Left ventricle myocardium inferior (tissue), 1 donor: ENCODE data around the gene RPS6KA2. TPM values are rescaled to one million over a fixed set of nuclear protein-coding genes. Genes with fewer than 3 reads are reported as not detected.

Experiments
- DNase-seq: peaks from one replicate; pipeline ENCODE4 v3.0.0-alpha.2; 2020
- H3K27ac ChIP-seq: fragments of 200-600 bp; replicated peaks from 2 replicates; pipeline ENCODE4 v1.8.0; 2021
- H3K27me3 ChIP-seq: fragments of 200-600 bp; 2 replicates; pipeline ENCODE4 v1.8.0; 2021; ENCODE audit warnings: low read depth
- H3K36me3 ChIP-seq: fragments of 200-600 bp; 2 replicates; pipeline ENCODE4 v1.8.0; 2021
- H3K4me1 ChIP-seq: fragments of 200-600 bp; 2 replicates; pipeline ENCODE4 v1.8.0; 2021
- H3K4me3 ChIP-seq: fragments of 200-600 bp; 2 replicates; pipeline ENCODE4 v1.8.0; 2021; ENCODE audit warnings: mild to moderate bottlenecking, moderate library complexity
- H3K9me3 ChIP-seq: fragments of 200-600 bp; replicated peaks from 2 replicates; pipeline ENCODE4 v1.8.0; 2021
- intact Hi-C: fragments of 100-400 bp; cut with micrococcal nuclease; formaldehyde crosslinking; loops from one replicate; pipeline ENCODE4 v1.11.0; 2022
- total RNA-seq: library from RNA; stranded (reverse); fragmentation: NEBNext Ultra II Directional; extraction: Animal tissue kit (Norgen Biotek cat#: 25700); gene quantifications from one replicate; pipeline ENCODE4 v1.2.1, GENCODE V29; 2021
- TF ChIP-seq, protein P1 (sequence below): fragments of 200-600 bp; IDR thresholded peaks from 2 replicates; pipeline ENCODE4 v1.8.0; 2021; ENCODE audit warnings: antibody characterized with exemption, mild to moderate bottlenecking, borderline replicate concordance
- donor health status: DM: no; HTN: yes; CAD: no; lungs with severe emphysema.

The RPS6KA2 gene
- total RNA-seq, 1 donor from 2014 or later, result 77.2 TPM

DNA sequence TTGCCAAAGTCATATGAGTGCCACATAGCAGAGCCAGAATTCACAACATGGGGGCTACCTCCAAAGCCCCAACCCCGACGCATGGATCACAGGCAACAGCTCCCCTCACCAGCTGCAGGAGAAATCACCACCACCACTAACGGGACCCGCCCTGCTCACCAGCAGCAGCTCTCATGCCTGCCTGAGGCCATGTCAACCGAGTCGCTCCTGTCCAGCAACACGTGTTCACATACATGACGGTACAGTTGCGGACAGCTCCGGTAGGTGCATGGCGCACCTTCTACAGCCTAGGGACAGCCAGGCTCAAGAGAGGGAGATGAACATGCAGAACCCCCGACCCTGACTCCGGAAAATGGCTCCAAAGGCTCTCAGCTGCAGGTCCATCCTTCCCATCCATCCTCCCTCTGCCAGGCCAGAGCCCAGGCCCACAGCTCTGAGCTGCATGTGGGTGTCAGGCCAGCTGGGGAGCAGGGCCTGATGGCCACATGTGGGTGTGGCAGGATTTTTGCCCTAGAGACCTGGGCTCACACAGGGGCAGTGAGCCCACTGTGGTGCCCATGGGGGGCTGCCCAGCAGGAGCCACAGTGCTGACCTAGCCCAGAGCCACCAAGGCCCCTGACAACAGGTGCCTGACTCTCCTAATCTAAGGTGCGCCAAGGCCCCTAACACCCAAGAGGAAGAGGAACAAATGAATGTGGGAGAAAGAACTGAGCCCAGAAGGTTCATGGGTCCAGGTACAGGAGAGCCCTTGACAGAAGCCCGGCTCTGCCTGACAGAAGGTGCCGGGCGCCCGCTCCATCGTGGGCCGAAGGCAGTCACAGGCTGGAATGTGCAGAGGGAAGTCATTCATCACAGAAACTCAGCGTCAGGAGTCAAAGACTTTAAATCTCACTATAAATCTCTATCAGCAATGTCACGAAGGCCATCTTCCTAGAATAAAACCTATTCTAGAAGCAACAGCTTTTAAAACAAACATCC is 10.5 kb downstream of the RPS6KA2 start:
- peaks cover 81% of the 10 kb centered on the region for H3K4me1 ChIP-seq
- H3K9me3 ChIP-seq, result no peaks in the 10 kb centered on the region
- H3K4me3 ChIP-seq, result no peak overlapping the region
- TF ChIP-seq, protein P1, sequence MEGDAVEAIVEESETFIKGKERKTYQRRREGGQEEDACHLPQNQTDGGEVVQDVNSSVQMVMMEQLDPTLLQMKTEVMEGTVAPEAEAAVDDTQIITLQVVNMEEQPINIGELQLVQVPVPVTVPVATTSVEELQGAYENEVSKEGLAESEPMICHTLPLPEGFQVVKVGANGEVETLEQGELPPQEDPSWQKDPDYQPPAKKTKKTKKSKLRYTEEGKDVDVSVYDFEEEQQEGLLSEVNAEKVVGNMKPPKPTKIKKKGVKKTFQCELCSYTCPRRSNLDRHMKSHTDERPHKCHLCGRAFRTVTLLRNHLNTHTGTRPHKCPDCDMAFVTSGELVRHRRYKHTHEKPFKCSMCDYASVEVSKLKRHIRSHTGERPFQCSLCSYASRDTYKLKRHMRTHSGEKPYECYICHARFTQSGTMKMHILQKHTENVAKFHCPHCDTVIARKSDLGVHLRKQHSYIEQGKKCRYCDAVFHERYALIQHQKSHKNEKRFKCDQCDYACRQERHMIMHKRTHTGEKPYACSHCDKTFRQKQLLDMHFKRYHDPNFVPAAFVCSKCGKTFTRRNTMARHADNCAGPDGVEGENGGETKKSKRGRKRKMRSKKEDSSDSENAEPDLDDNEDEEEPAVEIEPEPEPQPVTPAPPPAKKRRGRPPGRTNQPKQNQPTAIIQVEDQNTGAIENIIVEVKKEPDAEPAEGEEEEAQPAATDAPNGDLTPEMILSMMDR, result no peak
- intact Hi-C loops, result no loop called here
- no peak for DNase-seq
- no peak overlapping the region for H3K27ac ChIP-seq
- H3K27me3 ChIP-seq, result no peaks in the 10 kb centered on the region
- peaks cover 12% of the 10 kb centered on the region for H3K36me3 ChIP-seq

DNA sequence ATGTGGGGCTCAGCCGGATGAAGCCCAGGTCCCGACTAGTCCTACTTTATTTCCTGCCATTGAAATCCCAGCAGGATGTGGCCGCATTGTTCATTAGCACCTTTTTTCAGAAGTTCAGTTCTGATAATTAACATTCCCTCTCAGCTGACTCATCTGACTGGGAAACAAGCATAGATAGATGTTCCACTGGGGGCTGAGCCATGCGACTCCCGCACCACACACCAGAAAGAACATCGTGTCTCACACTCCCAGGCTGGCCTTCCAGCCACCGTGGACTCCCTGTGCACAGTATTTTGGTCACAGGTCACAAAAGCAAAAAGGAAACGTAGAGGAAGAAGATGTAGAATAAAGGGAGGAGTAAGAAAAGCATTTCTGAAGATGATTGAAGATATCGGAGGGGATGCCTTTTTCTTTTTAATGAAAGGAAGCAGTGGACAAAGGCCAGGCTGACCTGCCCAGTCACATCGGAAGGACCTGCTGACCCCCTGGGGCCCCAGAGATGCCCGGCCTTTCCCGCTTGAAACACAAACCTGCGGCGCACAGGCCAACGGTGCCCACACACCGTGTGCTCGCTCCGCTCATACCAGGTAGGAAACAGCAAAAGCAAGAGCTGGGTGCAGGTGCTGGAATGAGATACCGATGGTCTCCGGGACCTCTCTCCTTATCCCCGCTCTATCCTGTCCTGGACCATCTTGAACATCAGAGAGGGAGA is 11.8 kb downstream of the RPS6KA2 start:
- peaks cover 12% of the 10 kb centered on the region for H3K36me3 ChIP-seq
- H3K27ac ChIP-seq, result peak overlapping the region; percentile 81
- peaks cover 67% of the 10 kb centered on the region for H3K4me1 ChIP-seq
- intact Hi-C loops, result no loop called here
- peak overlapping the region; percentile 19 for H3K4me3 ChIP-seq
- TF ChIP-seq, protein P1, result no peak
- no peaks in the 10 kb centered on the region for H3K9me3 ChIP-seq
- no peaks in the 10 kb centered on the region for H3K27me3 ChIP-seq
- DNase-seq, result peak; percentile 58

DNA sequence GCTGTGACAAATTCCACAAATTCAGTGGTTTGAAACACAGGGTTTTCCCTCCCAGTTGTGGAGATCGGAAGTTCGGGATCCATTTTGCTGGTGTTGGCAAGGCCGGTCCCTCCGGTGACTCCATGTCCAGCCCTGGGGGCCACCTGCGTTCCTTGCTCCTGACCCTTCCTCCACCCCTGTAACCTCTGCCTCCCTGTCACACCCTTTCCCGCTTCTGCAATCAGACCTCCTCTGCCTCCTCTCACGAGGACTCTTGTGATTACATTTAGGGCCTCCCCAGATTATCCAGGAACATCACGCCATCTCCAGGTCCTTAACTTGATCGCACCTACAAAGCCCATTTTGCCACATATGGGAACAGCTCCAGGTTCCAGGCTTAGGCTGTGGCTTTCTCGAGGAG is 12.5 kb downstream of the RPS6KA2 start:
- Histone ChIP-seq H3K4me3 (peak overlapping the region; percentile 19), H3K4me1 (peaks cover 61% of the 10 kb centered on the region), H3K36me3 (peaks cover 12% of the 10 kb centered on the region), H3K27ac (peak overlapping the region; percentile 81), H3K9me3 (no peaks in the 10 kb centered on the region), H3K27me3 (no peaks in the 10 kb centered on the region)
- no peak for DNase-seq
- intact Hi-C loops, result no loop called here
- TF ChIP-seq, protein P1, result no peak

DNA sequence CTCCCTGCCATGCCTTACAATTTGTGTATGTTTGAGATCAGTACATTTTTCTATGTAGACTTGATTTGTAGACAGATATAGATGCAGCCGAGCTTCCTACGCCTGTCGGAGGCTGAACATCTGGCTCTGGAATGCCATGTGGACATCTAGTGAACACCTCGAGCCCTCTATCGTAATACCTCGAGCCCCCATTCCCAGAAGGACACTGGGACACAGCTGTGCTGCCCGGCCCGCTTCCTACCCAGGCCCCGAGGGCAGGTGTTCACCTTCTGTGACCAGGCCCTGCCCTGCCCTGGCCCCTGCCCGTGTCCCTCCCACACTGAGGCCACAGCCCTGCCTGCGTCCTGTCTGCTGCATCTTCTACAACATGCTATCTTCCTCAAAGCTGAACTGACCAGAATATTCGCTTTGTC is 12.9 kb downstream of the RPS6KA2 start:
- no peak for DNase-seq
- no peaks in the 10 kb centered on the region for H3K27me3 ChIP-seq
- H3K4me1 ChIP-seq, result peaks cover 57% of the 10 kb centered on the region
- no peak overlapping the region for H3K4me3 ChIP-seq
- H3K27ac ChIP-seq, result peak overlapping the region; percentile 81
- intact Hi-C loops, result no loop called here
- peaks cover 12% of the 10 kb centered on the region for H3K36me3 ChIP-seq
- TF ChIP-seq, protein P1, result no peak
- no peaks in the 10 kb centered on the region for H3K9me3 ChIP-seq

DNA sequence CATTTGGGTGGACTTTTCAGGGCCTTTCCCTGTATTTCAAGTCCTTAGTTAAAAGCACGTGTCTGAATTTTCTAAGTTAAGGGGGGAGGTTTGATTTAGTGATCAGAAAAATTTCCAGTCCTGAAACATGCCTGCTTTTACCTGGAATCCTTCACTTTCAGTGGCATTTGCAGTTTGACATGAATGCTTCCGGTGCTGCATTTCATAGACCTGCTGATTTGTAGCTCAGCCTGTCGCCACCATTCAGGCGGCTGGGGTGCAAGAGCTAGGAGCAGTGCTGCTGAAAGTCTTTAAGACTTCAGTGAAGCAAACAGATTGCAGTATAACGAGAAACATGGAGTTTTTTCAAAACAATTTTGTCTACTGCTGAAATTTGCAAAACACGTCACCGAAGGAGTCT is 14.0 kb downstream of the RPS6KA2 start:
- Histone ChIP-seq H3K27ac (peak overlapping the region; percentile 65), H3K36me3 (peaks cover 3% of the 10 kb centered on the region), H3K27me3 (no peaks in the 10 kb centered on the region), H3K4me1 (peaks cover 57% of the 10 kb centered on the region), H3K4me3 (no peak overlapping the region), H3K9me3 (no peaks in the 10 kb centered on the region)
- no peak for DNase-seq
- TF ChIP-seq, protein P1, result no peak
- intact Hi-C loops, result no loop called here
